T47D (cell line): ENCODE data around the gene TMEM259.

Source experiments
- DNase-seq, 2 experiments: peaks; one replicate each; pipeline versions ENCODE4 v3.0.0 to v3.0.0-alpha.2; 2011 to 2012; ENCODE audit warnings: low read depth in 1 of 2, low spot score in 1 of 2
- JUND ChIP-seq: IDR thresholded peaks from 2 replicates; pipeline ENCODE4 v1.6.1; 2012; ENCODE audit warnings: low read depth
- in situ Hi-C: cut with HindIII; loops from 2 replicates; pipeline ENCODE4 v1.10.0; 2016; ENCODE audit warnings: low sequenced_read_pairs, low pct_unique_long_range_greater_than_20kb

TMEM259 gene

GRCh38 chr19:986083-986482, 34.8 kb downstream of the TMEM259 start:
- in situ Hi-C loops, result no loop called here
- DNase-seq, result no peak
- no peak for TF ChIP-seq JUND

GRCh38 chr19:984165-984967, 36.6 kb downstream of the TMEM259 start, which contains the start of gene WDR18:
TSS of gene WDR18 (plus strand) at chr19:984345. CDS start at chr19:984354, 9 bp downstream.
- DNase-seq, result peak; percentile 86 to 97
- TF ChIP-seq JUND, result no peak
- in situ Hi-C loops, result no loop called here

DNA sequence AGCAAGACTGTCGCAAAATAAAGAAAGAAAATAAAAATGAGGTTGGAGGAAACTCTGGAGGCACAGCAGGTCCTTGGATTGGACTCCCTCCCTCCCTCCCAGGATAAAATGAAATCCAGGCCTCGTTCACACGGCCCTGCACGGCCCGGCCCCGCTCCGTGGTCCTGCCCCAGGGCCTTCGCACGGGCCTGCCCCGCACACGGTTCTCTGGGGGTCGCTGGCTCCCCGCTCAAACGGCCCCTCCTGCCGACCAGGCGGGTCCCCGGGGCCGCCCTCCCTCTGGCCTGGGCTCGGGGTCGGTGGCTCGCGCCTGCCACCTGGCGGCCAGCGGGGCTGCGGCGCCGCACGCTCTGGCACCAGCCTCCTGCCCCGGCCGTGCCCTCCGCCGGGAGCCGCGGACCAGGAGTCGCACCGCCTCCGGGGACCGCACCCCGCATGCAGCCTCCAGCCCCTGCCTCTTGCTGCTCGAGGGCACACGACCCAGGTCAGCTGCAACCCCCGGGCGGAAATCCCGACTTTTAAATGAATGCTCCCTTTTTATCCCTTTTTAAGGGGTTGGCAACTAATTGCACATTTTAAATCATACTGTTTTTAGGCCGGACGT, 38.3 kb downstream of the TMEM259 start:
- in situ Hi-C loops, result no loop called here
- peak; percentile 60 to 89 for DNase-seq
- no peak for TF ChIP-seq JUND

DNA sequence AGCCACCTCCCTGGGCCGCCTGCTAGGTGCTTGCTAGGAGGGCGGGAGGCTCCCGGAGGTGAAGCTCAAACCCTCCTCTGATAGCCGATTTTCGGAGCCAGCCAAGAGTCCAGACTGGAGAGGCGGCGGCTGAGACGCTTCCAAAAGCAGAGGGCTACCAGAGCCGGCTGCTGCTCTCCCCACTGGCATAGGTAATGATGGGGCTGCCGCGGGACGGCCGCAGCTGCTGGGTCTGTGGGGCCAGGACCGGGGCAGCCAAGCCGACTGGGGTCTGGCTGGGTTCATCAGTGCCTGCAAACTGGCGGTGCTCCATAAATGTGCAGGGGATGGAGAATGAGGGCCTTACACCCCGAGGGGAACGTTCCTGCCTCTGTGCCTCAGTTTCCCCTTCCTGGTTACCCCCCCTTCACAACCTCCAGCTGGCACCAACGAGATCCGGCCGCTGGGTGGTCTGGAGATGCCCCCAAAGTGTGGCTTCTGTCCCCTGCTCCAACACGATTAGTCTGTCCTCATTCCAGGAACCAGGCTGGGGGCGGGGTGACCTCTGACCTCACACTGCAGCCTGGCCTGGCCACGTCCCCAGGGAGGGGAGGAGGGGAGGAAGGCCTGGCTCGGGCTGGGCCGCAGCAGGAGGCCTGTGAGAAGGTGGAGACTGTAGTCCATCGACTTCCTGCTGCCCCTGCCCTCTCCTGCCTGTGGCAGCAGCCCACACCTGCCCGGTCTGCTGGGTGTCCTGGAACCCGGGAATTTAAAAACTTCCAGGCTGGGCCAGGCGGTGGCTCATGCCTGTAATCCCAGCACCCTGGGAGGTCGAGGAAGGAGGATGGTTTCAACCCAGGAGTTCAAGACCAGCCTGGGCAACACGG, 40.6 kb downstream of the TMEM259 start:
- no peak for TF ChIP-seq JUND
- in situ Hi-C loops, result no loop called here
- DNase-seq, result no peak

- no peak for TF ChIP-seq JUND
- in situ Hi-C loops, result no loop called here
- no peak for DNase-seq
Measured at GRCh38 chr19:979318-979741, 41.6 kb downstream of the TMEM259 start.

DNA sequence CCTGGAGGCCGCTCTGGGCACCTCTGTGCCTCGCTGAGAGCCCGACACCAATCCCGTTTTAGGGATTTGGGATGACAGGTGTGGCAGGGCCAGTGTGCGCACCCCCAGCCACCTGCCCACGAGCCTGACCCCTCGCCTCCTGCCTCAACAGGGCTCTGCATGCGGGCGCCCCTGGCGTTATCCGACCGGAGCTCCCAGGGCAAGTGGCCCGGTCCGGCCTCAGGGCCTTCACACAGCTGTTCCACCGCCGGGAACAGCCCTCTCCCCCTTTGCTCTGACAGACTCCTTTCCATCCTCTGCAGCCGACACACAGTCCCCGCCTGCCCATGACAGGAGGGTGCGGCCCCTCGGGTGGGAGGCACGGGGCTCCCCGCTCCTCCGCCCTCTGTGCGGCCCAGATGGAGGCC, 43.9 kb downstream of the TMEM259 start:
- in situ Hi-C loops, result no loop called here
- DNase-seq, result no peak
- TF ChIP-seq JUND, result no peak

DNA sequence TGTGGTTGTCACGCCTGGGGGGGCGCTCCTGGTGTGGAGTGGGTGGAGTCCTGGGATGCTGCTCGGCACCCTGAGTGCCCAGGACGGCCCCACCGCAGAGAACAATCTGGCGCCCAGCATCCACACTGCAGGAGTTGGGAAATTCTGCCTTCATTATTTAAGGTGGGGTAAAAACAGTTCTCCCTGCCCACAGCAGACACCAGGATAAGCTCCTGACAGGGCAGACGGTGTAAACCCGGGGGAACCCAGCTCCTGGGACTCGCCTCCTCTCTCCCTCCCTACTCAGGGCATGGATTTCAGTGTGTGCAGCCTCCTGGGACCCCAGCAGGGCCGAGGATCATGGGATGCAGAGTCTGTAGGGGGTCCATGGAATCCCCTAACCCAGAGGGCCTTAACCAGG, 44.4 kb downstream of the TMEM259 start:
- no peak for TF ChIP-seq JUND
- in situ Hi-C loops, result no loop called here
- no peak for DNase-seq

DNA sequence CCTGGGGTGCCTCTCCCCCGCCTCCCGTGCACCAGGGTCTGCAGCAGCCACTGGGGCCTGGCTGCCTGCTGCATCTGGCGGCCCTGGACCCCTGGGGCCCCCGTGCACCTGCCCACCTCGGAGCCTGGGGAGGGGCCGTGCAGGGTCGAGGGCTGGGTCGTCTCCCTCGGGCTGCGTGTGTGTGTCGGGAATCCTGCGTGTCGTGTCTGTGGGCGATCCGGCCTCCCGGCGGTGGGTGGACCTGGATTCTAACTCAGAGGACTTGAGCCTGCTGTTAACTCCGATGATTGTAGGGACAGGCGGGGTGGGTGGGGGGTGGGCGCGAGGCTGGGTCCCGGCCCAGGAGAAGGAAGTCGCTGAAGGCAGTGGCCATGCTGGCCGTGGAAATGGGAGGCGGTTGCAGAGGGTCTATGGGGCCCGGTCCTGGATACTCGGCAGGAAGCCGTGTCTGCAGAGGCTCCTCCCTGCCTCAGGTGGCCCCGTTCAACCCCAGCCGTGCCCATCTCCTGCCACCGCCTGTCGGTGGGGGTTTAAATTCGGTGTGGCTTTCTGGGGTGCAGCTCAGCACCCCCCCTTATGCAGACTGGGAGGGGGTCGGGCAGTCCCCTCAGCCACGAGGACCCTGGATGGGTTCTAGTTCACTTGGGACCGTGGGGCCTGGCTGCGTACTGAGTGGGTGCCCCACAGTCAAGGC, 46.2 kb downstream of the TMEM259 start:
- TF ChIP-seq JUND, result no peak
- in situ Hi-C loops, result no loop called here
- DNase-seq, result no peak

DNA sequence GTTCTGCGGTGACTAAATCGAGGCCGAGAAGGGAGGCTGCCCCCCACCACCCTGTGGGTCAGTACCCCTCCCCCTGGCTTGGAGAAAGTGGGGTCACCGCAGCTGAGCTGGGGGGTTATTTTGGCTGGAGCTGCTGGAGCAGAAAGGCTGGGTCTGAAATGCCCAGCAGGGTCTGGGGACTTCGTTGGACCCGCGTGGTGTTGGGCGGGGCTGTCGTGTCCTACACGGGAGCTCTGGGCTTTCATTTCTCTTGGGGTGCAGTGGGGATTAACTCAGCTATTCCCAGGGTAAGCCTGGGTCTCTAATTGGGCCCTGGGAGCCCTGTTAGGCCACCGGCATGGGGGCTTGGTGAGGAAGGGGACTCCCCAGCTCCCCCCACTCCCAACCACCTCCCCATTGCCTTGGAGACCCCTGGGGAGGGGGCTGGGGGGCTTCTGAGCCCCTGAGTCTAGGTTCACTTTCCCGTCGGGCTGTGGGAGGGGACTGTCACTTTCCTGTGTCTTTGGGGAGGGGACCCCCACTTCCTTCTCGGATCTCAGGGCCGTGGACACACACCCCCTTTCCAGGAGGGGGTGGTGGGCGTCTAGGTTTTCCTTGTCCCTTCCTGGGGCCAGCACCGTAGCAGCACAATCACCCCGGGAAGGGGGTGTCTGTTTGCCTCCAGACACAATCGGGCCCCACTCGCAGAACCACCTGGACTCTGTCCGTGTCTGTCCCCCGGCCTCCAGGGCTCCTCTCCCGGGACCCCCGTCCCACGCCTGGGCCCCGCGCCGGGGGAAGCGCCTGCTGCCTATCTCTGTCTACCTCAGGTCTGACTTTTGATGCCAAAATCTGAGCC, 47.0 kb downstream of the TMEM259 start:
- no peak for TF ChIP-seq JUND
- in situ Hi-C loops, result no loop called here
- no peak for DNase-seq

DNA sequence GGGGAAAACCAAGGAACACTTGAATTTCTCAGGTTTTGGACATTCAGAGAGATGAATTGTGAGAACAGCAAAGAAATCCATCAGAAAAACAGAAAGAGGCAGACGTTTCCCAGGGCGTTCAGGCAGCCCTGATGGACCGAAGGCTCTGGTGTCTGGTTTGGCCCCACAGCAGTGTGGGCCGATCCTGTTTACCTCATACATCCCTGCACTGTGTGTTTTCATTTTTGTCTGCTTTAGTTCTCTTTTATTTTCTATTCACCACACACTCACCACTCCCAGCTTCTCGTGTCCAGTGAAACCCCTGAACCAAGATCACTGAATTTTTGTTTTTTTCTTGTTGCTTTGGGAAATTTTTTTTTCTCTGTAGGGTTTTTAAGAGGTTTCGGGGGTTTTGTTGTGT, 48.6 kb downstream of the TMEM259 start:
- in situ Hi-C loops, result no loop called here
- no peak for TF ChIP-seq JUND
- DNase-seq, result no peak

DNA sequence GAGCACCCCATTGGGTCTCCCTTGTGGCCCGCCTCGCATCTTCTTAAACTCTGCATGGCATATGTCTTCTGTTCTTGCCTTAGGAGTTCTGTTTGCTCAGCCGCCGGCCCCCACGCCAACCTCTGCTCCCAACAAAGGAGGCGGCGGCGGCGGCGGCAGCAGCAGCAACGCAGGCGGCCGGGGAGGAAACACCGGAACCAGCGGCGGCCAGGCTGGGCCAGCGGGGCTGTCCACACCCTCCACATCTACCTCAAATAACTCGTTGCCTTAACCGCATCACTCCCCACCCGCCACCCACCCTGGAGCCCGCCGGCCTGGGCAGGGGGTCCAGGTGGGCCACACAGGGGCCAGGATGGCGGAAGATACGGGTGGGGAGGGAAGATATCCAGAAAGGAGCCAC, 49.1 kb downstream of the TMEM259 start:
- no peak for TF ChIP-seq JUND
- in situ Hi-C loops, result no loop called here
- no peak for DNase-seq
